Measurements from ENCODE around the gene C3orf33. TPM values are rescaled to one million over a fixed set of nuclear protein-coding genes. Genes with fewer than 3 reads are reported as not detected.

Gene C3orf33
- total and polyA plus RNA-seq, 9 of the 15 experiments (the other 6 are each of a cell fraction or from before 2014, with no cell fraction given) = 4.1 to 10.2 (median 6.0) TPM

GRCh38 chr3:155805802-155806618 is at the start of gene C3orf33 (continued):
- TF ChIP-seq ZNF134 (CRISPR knock-in tag; conservative IDR thresholded peaks at IDR 0.05) (no peak), ZNF75A (CRISPR knock-in tag; IDR thresholded peaks at IDR 0.05) (no peak), NFIX (CRISPR knock-in tag; IDR thresholded peaks at IDR 0.05; ENCODE audit: low read depth) (no peak), ZBTB26 (CRISPR knock-in tag; IDR thresholded peaks at IDR 0.05) (no peak), NR2C1 (IDR thresholded peaks at IDR 0.05) (no peak), NR2C1 (tag; IDR thresholded peaks at IDR 0.05) (no peak), ZNF507 (tag; conservative IDR thresholded peaks at IDR 0.05) (no peak), SMAD3 (CRISPR knock-in tag; conservative IDR thresholded peaks at IDR 0.05) (no peak), ERF (CRISPR knock-in tag; IDR thresholded peaks at IDR 0.05) (no peak), SREBF1 (IDR thresholded peaks at IDR 0.05; ENCODE audit: borderline replicate concordance, low read depth, low read length) (no peak), SRSF3 (IDR thresholded peaks at IDR 0.05; ENCODE audit: insufficient read depth, low read length) (no peak), BRD9 (IDR thresholded peaks at IDR 0.05; ENCODE audit: low read depth, partially characterized antibody) (no peak), SRSF1 (IDR thresholded peaks at IDR 0.05; ENCODE audit: low read depth, low read length) (0 out of 2 replicates have a peak, but pooled peaks have one; percentile 62), KLF6 (CRISPR knock-in tag; IDR thresholded peaks at IDR 0.05; ENCODE audit: borderline replicate concordance) (no peak), FOSL1 (tag; conservative IDR thresholded peaks at IDR 0.05) (no peak), SFPQ (IDR thresholded peaks at IDR 0.05; ENCODE audit: low read depth, low read length) (no peak), CXXC5 (CRISPR knock-in tag; IDR thresholded peaks at IDR 0.05) (peak; percentile 72), DIDO1 (tag; IDR thresholded peaks at IDR 0.05; ENCODE audit: low read depth) (no peak), RBM15 (IDR thresholded peaks at IDR 0.05; ENCODE audit: insufficient read depth, low read length) (no peak), MTF1 (CRISPR knock-in tag; IDR thresholded peaks at IDR 0.05; ENCODE audit: borderline replicate concordance) (no peak), NONO (IDR thresholded peaks at IDR 0.05; ENCODE audit: low read depth in 2 of 2, low read length in 1 of 2) (peak; percentile 66 to 73; a peak in 2 of 4 replicates)
- TF ChIP-seq, protein P1, sequence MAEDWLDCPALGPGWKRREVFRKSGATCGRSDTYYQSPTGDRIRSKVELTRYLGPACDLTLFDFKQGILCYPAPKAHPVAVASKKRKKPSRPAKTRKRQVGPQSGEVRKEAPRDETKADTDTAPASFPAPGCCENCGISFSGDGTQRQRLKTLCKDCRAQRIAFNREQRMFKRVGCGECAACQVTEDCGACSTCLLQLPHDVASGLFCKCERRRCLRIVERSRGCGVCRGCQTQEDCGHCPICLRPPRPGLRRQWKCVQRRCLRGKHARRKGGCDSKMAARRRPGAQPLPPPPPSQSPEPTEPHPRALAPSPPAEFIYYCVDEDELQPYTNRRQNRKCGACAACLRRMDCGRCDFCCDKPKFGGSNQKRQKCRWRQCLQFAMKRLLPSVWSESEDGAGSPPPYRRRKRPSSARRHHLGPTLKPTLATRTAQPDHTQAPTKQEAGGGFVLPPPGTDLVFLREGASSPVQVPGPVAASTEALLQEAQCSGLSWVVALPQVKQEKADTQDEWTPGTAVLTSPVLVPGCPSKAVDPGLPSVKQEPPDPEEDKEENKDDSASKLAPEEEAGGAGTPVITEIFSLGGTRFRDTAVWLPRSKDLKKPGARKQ (CRISPR knock-in tag; IDR thresholded peaks at IDR 0.05) = no peak
- TF ChIP-seq, protein P2, sequence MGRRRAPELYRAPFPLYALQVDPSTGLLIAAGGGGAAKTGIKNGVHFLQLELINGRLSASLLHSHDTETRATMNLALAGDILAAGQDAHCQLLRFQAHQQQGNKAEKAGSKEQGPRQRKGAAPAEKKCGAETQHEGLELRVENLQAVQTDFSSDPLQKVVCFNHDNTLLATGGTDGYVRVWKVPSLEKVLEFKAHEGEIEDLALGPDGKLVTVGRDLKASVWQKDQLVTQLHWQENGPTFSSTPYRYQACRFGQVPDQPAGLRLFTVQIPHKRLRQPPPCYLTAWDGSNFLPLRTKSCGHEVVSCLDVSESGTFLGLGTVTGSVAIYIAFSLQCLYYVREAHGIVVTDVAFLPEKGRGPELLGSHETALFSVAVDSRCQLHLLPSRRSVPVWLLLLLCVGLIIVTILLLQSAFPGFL (CRISPR knock-in tag; IDR thresholded peaks at IDR 0.05) = no peak
